ENCODE results near the gene DLEC1. TPM values are rescaled to one million over a fixed set of nuclear protein-coding genes. Genes with fewer than 3 reads are reported as not detected.

Gene DLEC1
- total RNA-seq, 1 experiment from 2014 or later, result not detected

GRCh38 chr3:38000242-38000916 is 38.6 kb upstream of the DLEC1 start:
- Histone ChIP-seq H3K9me3 (no peaks in the 10 kb centered on the region), H3K27me3 (no peaks in the 10 kb centered on the region), H3K4me3 (no peak overlapping the region), H3K36me3 (no peaks in the 10 kb centered on the region; the same call in 1 of the 2 replicates)
- no peak for DNase-seq

GRCh38 chr3:38000965-38001455 is 38.0 kb upstream of the DLEC1 start:
- Histone ChIP-seq H3K27me3 (no peaks in the 10 kb centered on the region), H3K4me3 (no peak overlapping the region), H3K9me3 (no peaks in the 10 kb centered on the region), H3K36me3 (no peaks in the 10 kb centered on the region; the same call in 1 of the 2 replicates)
- no peak for DNase-seq

GRCh38 chr3:38001456-38002081 is 37.4 kb upstream of the DLEC1 start:
- Histone ChIP-seq H3K9me3 (no peaks in the 10 kb centered on the region), H3K27me3 (no peaks in the 10 kb centered on the region), H3K36me3 (no peaks in the 10 kb centered on the region; the same call in 1 of the 2 replicates), H3K4me3 (no peak overlapping the region)
- DNase-seq, result no peak

- no peak for DNase-seq
- H3K36me3 ChIP-seq, result no peaks in the 10 kb centered on the region
- no peaks in the 10 kb centered on the region for H3K27me3 ChIP-seq
- H3K4me3 ChIP-seq, result no peak overlapping the region
- H3K9me3 ChIP-seq, result no peaks in the 10 kb centered on the region
These were observed 36.6 kb upstream of the DLEC1 start for GRCh38 chr3:38002291-38002876.

- Histone ChIP-seq H3K9me3 (no peaks in the 10 kb centered on the region), H3K4me3 (no peak overlapping the region), H3K36me3 (no peaks in the 10 kb centered on the region), H3K27me3 (no peaks in the 10 kb centered on the region)
- DNase-seq, result no peak
These were observed 36.1 kb upstream of the DLEC1 start for GRCh38 chr3:38002940-38003339.

- DNase-seq, result no peak
- Histone ChIP-seq H3K4me3 (no peak overlapping the region), H3K27me3 (no peaks in the 10 kb centered on the region), H3K9me3 (no peaks in the 10 kb centered on the region), H3K36me3 (no peaks in the 10 kb centered on the region)
These were observed 35.6 kb upstream of the DLEC1 start for GRCh38 chr3:38003371-38003816.

- Histone ChIP-seq H3K4me3 (no peak overlapping the region), H3K27me3 (no peaks in the 10 kb centered on the region), H3K36me3 (no peaks in the 10 kb centered on the region), H3K9me3 (no peaks in the 10 kb centered on the region)
- DNase-seq, result no peak
These were observed 35.1 kb upstream of the DLEC1 start for GRCh38 chr3:38003817-38004414.

- no peaks in the 10 kb centered on the region for H3K36me3 ChIP-seq
- H3K4me3 ChIP-seq, result no peak overlapping the region
- DNase-seq, result peak; percentile 43
- no peaks in the 10 kb centered on the region for H3K27me3 ChIP-seq
- no peaks in the 10 kb centered on the region for H3K9me3 ChIP-seq
These were observed 34.5 kb upstream of the DLEC1 start for GRCh38 chr3:38004415-38005075.

- Histone ChIP-seq H3K36me3 (no peaks in the 10 kb centered on the region), H3K9me3 (no peaks in the 10 kb centered on the region), H3K4me3 (no peak overlapping the region), H3K27me3 (no peaks in the 10 kb centered on the region)
- DNase-seq, result no peak
These were observed 33.7 kb upstream of the DLEC1 start for GRCh38 chr3:38005076-38006020.

GRCh38 chr3:38006031-38006430 is 33.0 kb upstream of the DLEC1 start:
- Histone ChIP-seq H3K4me3 (no peak overlapping the region), H3K36me3 (no peaks in the 10 kb centered on the region), H3K27me3 (no peaks in the 10 kb centered on the region), H3K9me3 (no peaks in the 10 kb centered on the region)
- no peak for DNase-seq

GRCh38 chr3:38006445-38006995 is 32.5 kb upstream of the DLEC1 start:
- H3K4me3 ChIP-seq, result no peak overlapping the region
- no peaks in the 10 kb centered on the region for H3K9me3 ChIP-seq
- H3K27me3 ChIP-seq, result no peaks in the 10 kb centered on the region
- H3K36me3 ChIP-seq, result no peaks in the 10 kb centered on the region
- no peak for DNase-seq

GRCh38 chr3:38007754-38008090 is 31.3 kb upstream of the DLEC1 start:
- no peak for DNase-seq
- H3K27me3 ChIP-seq, result no peaks in the 10 kb centered on the region
- no peaks in the 10 kb centered on the region for H3K9me3 ChIP-seq
- no peaks in the 10 kb centered on the region for H3K36me3 ChIP-seq
- H3K4me3 ChIP-seq, result no peak overlapping the region

- H3K36me3 ChIP-seq, result no peaks in the 10 kb centered on the region
- no peak overlapping the region for H3K4me3 ChIP-seq
- DNase-seq, result no peak
- no peaks in the 10 kb centered on the region for H3K9me3 ChIP-seq
- H3K27me3 ChIP-seq, result no peaks in the 10 kb centered on the region
These were observed 30.8 kb upstream of the DLEC1 start for GRCh38 chr3:38008191-38008701.

GRCh38 chr3:38008971-38009580 is 29.9 kb upstream of the DLEC1 start:
- no peak overlapping the region for H3K4me3 ChIP-seq
- H3K9me3 ChIP-seq, result no peaks in the 10 kb centered on the region
- H3K36me3 ChIP-seq, result no peaks in the 10 kb centered on the region
- H3K27me3 ChIP-seq, result no peaks in the 10 kb centered on the region
- no peak for DNase-seq

Data from MG63 (cell line).